T-cell (primary cell): ENCODE results near the gene DGKD. TPM values are rescaled to one million over a fixed set of nuclear protein-coding genes. Genes with fewer than 3 reads are reported as not detected.

Source experiments
- ATAC-seq, 4 experiments: fragments of 200-7000 bp in 3 of 4; fragments of 150-1000 bp in 1 of 4; cut with Tn5 transposase; replicated peaks in 1 of 4; 1 replicate in 3 of 4; 2 replicates in 1 of 4; pipeline ENCODE4 v1.10.0; 2021; ENCODE audit warnings: moderate library complexity in 3 of 4, mild to moderate bottlenecking in 2 of 4, moderate number of reproducible peaks in 1 of 4
- CTCF ChIA-PET, 2 donors: fragments of 300-600 bp; sonication (Branson Sonifier 250); formaldehyde crosslinking; loops; one replicate each; lab custom pipeline; 2022; ENCODE audit warnings: antibody characterized with exemption in 2 of 2; lab: Charles Lee
- POLR2A ChIA-PET, 2 donors: fragments of 300-600 bp; sonication (Branson Sonifier 250); formaldehyde crosslinking; loops; one replicate each; lab custom pipeline; 2022; ENCODE audit warnings: antibody characterized with exemption in 2 of 2; lab: Charles Lee
- DNase-seq, 35 experiments: peaks; one replicate each; pipeline versions ENCODE4 v3.0.0 to v3.0.0-alpha.2; 2013 to 2023
- H3K27ac ChIP-seq: one replicate; pipeline ENCODE4 v1.5.1; 2013; ENCODE audit warnings: low read length
- H3K27me3 ChIP-seq, 2 experiments: replicated peaks in 1 of 2; 1 replicate in 1 of 2; 2 replicates in 1 of 2; pipeline versions ENCODE4 v1.6.1 to v1.7.0; 2013; ENCODE audit warnings: low read length in 1 of 2, mixed read lengths in 1 of 2; ENCODE audit not compliant: control insufficient read depth in 2 of 2, insufficient read depth in 2 of 2; ENCODE audit errors: extremely low read depth in 1 of 2
- H3K36me3 ChIP-seq, 2 donors: 1 replicate in 1 of 2; 2 replicates in 1 of 2; pipeline versions ENCODE4 v1.6.1 to v1.7.0; 2013; ENCODE audit warnings: low read length in 1 of 2; ENCODE audit not compliant: control insufficient read depth in 2 of 2, insufficient read depth in 1 of 2; ENCODE audit errors: extremely low read depth in 1 of 2
- H3K4me1 ChIP-seq, 2 experiments: 1 replicate in 1 of 2; 2 replicates in 1 of 2; pipeline versions ENCODE4 v1.6.1 to v1.7.0; 2013; ENCODE audit warnings: low read length in 2 of 2, mixed read lengths in 1 of 2; ENCODE audit not compliant: insufficient read depth in 2 of 2, control insufficient read depth in 1 of 2; ENCODE audit errors: extremely low read depth in 1 of 2
- H3K4me3 ChIP-seq, 2 donors: 1 replicate in 1 of 2; 2 replicates in 1 of 2; pipeline versions ENCODE4 v1.5.1 to v1.7.0; 2013; ENCODE audit warnings: mild to moderate bottlenecking in 2 of 2, low read length in 1 of 2, moderate library complexity in 1 of 2; ENCODE audit not compliant: control insufficient read depth in 1 of 2; ENCODE audit errors: extremely low read depth in 1 of 2
- H3K9me3 ChIP-seq: 2 replicates; pipeline ENCODE4 v1.7.0; 2013
- H3K27ac Mint-ChIP-seq, 2 donors: one replicate each; pipeline ENCODE4 v1.8.0; 2020 to 2021; ENCODE audit warnings: mild to moderate bottlenecking in 2 of 2, mixed read lengths in 2 of 2
- H3K27me3 Mint-ChIP-seq, 2 donors: one replicate each; pipeline ENCODE4 v1.8.0; 2021 to 2022; ENCODE audit warnings: mixed read lengths in 2 of 2
- H3K36me3 Mint-ChIP-seq: one replicate; pipeline ENCODE4 v1.8.0; 2021; ENCODE audit warnings: mixed read lengths
- H3K4me1 Mint-ChIP-seq, 3 donors: one replicate each; pipeline ENCODE4 v1.8.0; 2020 to 2022; ENCODE audit warnings: mixed read lengths in 3 of 3, mild to moderate bottlenecking in 1 of 3
- H3K4me3 Mint-ChIP-seq, 3 donors: one replicate each; pipeline ENCODE4 v1.8.0; 2020 to 2022; ENCODE audit warnings: mild to moderate bottlenecking in 3 of 3, mixed read lengths in 3 of 3, moderate library complexity in 3 of 3
- H3K9me3 Mint-ChIP-seq, 3 donors: one replicate each; pipeline ENCODE4 v1.8.0; 2020 to 2022; ENCODE audit warnings: mixed read lengths in 3 of 3
- WGBS: methylation state at CpG from one replicate; pipeline ENCODE4 v1.1.5; 2013; ENCODE audit warnings: missing lambda C conversion rate; ENCODE audit not compliant: insufficient coverage; 5-methylcytosine and 5-hydroxymethylcytosine counted together
- total RNA-seq, 35 experiments: library from RNA in 6 of 35; stranded (reverse) in 6 of 35; fragments of 120-200 nt in 1 of 35; gene quantifications; one replicate each; pipeline versions ENCODE4 v1.2.1 to v1.2.4 and lab custom pipeline; 2013 to 2026

Gene DGKD
- total RNA-seq, 5 donors from 2014 or later (not counting 1 experiment from before 2014, with no cell fraction given), result 143 to 254 (median 163) TPM

DNA sequence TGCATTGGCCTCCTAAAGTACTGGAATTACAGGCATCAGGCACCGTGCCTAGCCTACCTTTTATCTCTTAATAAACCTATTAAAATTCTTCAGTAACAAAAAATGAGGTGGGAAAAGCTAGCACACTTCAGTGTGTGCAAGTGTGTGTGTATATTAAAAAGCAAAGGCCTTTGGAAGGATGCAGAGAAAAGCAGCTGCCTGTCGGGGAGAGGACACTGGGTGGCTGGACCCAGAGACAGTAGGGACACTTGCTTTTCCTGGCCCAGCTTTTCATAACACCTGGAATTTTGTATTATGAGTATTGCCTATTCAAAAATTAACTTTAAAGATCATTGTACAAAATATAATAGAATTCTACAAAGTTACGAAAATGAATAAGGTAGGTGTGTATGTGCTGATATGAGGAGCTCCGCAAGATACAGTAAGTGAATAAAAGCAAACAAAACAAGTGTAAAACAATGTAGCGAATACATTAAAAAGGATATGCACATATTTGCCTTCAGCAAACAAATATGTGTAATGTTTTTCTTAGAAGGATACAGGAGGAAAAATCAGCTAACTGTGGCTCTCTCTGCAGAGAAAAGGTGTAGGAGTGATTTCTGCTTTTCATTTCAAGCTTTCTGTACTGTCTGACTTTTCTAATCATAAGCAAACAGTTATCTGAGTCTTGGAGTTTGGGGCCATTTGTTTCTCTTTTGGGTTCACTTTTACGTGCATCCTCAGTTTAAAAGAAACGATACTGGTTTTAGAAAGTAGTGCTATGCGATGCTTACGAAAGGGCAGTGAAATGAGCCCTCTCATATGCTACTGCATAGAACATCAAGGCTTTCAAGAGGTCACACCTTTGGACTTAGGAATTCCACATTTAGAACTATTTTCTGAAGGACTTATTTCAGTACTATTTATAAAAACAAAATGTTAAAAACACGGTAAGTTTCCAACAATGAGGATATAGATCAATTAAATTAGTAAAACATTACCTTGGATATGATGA lies 141.5 kb downstream of the DGKD start:
- H3K9me3 ChIP-seq, result no peaks in the 10 kb centered on the region
- no peak overlapping the region for H3K4me3 ChIP-seq
- no peak overlapping the region for H3K4me3 Mint-ChIP-seq
- no peak for DNase-seq
- no peak overlapping the region for H3K27ac ChIP-seq
- H3K36me3 ChIP-seq, result peaks cover 0 to 34% of the 10 kb centered on the region in 2 donors
- H3K9me3 Mint-ChIP-seq, result no peaks in the 10 kb centered on the region
- H3K36me3 Mint-ChIP-seq, result peaks cover 61% of the 10 kb centered on the region
- CTCF ChIA-PET, result no interaction called here
- no peaks in the 10 kb centered on the region for H3K4me1 Mint-ChIP-seq
- 80% methylated on average over 1 of the region's 10 CpGs for WGBS
- no peaks in the 10 kb centered on the region for H3K4me1 ChIP-seq
- no peak overlapping the region for H3K27ac Mint-ChIP-seq
- no peaks in the 10 kb centered on the region for H3K27me3 ChIP-seq
- POLR2A ChIA-PET, result no interaction called here
- H3K27me3 Mint-ChIP-seq, result no peaks in the 10 kb centered on the region
- ATAC-seq, result no peak

DNA sequence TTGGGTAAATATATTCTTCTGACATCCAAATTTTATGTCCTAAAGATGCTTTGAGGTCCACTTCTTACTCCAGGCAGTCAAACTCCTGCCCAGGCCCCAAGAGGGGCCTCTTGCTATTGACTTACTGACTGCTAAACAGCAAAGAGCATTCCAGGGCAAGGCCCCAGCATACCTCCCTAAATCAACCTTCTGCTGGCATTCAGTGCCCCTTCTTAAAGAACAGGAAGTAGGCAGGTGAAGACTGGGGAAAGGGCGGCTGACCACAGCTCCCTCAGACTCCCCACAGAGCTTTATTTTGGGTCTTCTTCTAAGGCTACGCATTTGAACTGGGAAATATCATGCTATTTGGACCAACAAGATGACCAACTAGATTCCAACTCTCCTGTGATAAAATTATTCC lies 143.4 kb downstream of the DGKD start:
- Histone ChIP-seq H3K4me3 (no peak overlapping the region), H3K4me1 (no peaks in the 10 kb centered on the region), H3K36me3 (peaks cover 0 to 21% of the 10 kb centered on the region in 2 donors), H3K9me3 (no peaks in the 10 kb centered on the region), H3K27ac (no peak overlapping the region), H3K27me3 (no peaks in the 10 kb centered on the region)
- no peak overlapping the region for H3K27ac Mint-ChIP-seq
- ATAC-seq (no peak), DNase-seq (no peak)
- H3K4me1 Mint-ChIP-seq, result no peaks in the 10 kb centered on the region
- no peak overlapping the region for H3K4me3 Mint-ChIP-seq
- ChIA-PET CTCF (no interaction called here), POLR2A (no interaction called here)
- no CpG with 5 or more reads among the region's 2 CpGs for WGBS
- H3K36me3 Mint-ChIP-seq, result peaks cover 70% of the 10 kb centered on the region
- H3K27me3 Mint-ChIP-seq, result no peaks in the 10 kb centered on the region
- H3K9me3 Mint-ChIP-seq, result peaks cover 2 to 10% (median 8%) of the 10 kb centered on the region in 3 donors

DNA sequence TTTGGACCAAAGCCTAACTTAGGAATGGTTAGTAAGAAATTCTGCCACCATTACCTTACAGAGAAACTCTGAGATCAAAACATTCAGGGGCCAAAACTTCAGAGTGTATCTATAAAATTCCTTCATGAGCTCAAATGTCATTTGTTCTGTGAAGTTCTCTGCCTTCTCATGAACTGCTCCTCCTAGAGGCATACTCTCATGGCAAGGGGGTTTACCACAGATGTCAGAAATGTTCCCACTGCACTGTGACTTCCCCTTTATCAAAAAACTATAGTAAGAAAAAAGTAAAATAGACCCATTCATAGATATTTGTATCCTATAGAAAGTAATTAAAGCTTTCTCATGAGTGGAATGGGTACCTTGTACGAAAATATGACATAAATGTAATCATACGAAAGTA lies 143.8 kb downstream of the DGKD start:
- Mint-ChIP-seq H3K27ac (no peak overlapping the region), H3K36me3 (peaks cover 71% of the 10 kb centered on the region), H3K4me1 (no peaks in the 10 kb centered on the region), H3K4me3 (no peak overlapping the region), H3K9me3 (peaks cover 5 to 14% (median 10%) of the 10 kb centered on the region in 3 donors), H3K27me3 (no peaks in the 10 kb centered on the region)
- no peak overlapping the region for H3K27ac ChIP-seq
- no peaks in the 10 kb centered on the region for H3K27me3 ChIP-seq
- CTCF ChIA-PET, result no interaction called here
- POLR2A ChIA-PET, result no interaction called here
- ATAC-seq (no peak), DNase-seq (no peak)
- peaks cover 0 to 21% of the 10 kb centered on the region in 2 donors for H3K36me3 ChIP-seq
- H3K9me3 ChIP-seq, result peaks cover 3% of the 10 kb centered on the region
- no peaks in the 10 kb centered on the region for H3K4me1 ChIP-seq
- WGBS, result no CpG with 5 or more reads among the region's 2 CpGs
- no peak overlapping the region for H3K4me3 ChIP-seq

DNA sequence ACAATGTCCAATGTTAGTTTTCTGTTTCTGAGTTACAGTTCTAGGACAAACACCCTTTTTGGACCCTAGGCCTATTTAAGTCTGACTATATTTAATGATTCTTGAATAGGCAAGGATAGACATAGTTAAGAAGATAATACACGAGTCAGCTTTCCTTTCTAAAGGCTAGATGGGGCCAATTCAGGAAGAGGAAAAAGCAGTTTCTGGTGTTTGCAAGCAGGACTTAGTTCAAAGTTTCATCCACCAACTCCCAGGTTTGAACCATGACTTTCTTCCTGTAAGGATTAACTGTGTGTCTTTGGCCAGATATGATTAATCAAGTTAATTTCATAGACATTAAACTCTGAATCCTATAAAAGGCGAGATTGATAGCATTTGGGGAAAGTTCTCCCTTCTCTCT lies 145.6 kb downstream of the DGKD start:
- peaks cover 83% of the 10 kb centered on the region for H3K36me3 Mint-ChIP-seq
- CTCF ChIA-PET, result no interaction called here
- Histone ChIP-seq H3K4me1 (no peaks in the 10 kb centered on the region), H3K36me3 (peaks cover 0 to 17% of the 10 kb centered on the region in 2 donors), H3K27me3 (no peaks in the 10 kb centered on the region), H3K9me3 (peaks cover 11% of the 10 kb centered on the region), H3K4me3 (no peak overlapping the region), H3K27ac (no peak overlapping the region)
- peaks cover 13 to 31% (median 24%) of the 10 kb centered on the region in 3 donors for H3K9me3 Mint-ChIP-seq
- no peaks in the 10 kb centered on the region for H3K27me3 Mint-ChIP-seq
- ATAC-seq, result no peak
- no peak for DNase-seq
- H3K4me1 Mint-ChIP-seq, result no peaks in the 10 kb centered on the region
- H3K27ac Mint-ChIP-seq, result no peak overlapping the region
- H3K4me3 Mint-ChIP-seq, result no peak overlapping the region
- POLR2A ChIA-PET, result no interaction called here
- no CpG with 5 or more reads among the region's 2 CpGs for WGBS

DNA sequence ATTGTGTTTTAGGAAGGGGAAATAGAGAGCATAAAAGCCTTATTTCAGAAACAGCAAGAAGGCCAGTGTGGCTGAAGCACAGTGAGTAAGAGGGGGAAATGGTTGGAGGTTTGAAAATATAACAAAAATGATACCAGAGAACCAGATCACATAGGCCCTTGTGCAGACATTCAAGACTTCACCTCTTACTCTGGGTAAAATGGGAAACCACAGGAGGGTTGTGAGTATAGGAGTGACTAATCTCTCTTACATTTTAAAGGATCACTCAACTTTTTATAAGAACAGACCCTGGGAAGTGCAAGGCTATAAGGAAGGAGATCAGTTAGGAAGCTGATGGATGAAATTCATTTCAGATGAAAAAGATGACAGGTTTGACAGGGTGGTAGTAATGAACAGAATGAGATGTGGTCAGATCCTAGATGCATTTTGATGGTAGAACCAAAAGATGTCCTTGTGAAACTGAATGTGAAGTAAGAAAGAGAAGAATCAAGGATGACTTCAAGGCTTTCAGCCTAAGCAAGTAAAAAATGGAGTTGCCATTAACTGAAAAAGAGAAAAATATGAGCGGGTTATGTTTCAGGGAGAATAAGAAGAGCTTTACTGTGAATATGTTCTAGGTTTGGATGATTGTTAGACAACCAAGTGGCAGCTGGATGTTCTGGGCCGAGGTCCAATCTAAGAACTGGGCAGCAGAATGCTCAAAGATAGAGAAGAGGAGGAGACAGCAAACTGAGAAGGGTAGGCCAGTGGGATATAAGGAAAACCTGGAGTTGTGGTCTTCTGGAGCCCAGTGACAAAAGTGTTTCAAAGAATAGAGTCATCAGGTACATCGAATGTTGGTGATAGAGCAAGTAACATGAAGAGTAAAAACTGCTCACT lies 147.1 kb downstream of the DGKD start:
- 87% methylated on average over 3 of the region's 3 CpGs for WGBS
- Histone ChIP-seq H3K36me3 (peaks cover 0 to 13% of the 10 kb centered on the region in 2 donors), H3K9me3 (peaks cover 11% of the 10 kb centered on the region), H3K27me3 (no peaks in the 10 kb centered on the region), H3K27ac (no peak overlapping the region), H3K4me1 (no peaks in the 10 kb centered on the region), H3K4me3 (no peak overlapping the region)
- CTCF ChIA-PET, result no interaction called here
- DNase-seq, result no peak
- H3K4me1 Mint-ChIP-seq, result no peaks in the 10 kb centered on the region
- no peak overlapping the region for H3K4me3 Mint-ChIP-seq
- H3K27ac Mint-ChIP-seq, result no peak overlapping the region
- POLR2A ChIA-PET, result no interaction called here
- H3K36me3 Mint-ChIP-seq, result peaks cover 92% of the 10 kb centered on the region
- ATAC-seq, result no peak
- H3K27me3 Mint-ChIP-seq, result no peaks in the 10 kb centered on the region
- peaks cover 14 to 33% (median 26%) of the 10 kb centered on the region in 3 donors for H3K9me3 Mint-ChIP-seq

DNA sequence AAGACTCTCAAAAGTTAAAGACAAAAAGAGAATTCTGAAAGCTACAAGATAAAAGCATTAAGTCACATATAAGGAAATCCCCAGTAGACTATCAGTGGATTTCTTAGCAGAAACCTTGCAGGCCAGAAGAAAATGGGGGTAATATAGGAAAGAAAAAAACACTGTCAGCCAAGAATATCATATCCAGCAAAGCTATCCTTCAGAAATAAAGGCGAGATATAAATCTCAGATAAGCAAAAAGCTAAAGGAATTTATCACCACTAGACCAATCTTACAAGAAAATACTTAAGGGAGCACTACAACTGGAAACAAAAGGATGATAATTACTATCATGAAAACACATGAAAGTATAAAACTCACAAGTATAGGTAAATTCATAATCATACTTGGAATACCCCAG lies 149.2 kb downstream of the DGKD start:
- H3K4me3 ChIP-seq, result no peak overlapping the region
- H3K36me3 Mint-ChIP-seq, result peaks cover 86% of the 10 kb centered on the region
- H3K27ac Mint-ChIP-seq, result no peak overlapping the region
- H3K9me3 ChIP-seq, result peaks cover 11% of the 10 kb centered on the region
- peaks cover 0 to 7% of the 10 kb centered on the region in 2 donors for H3K36me3 ChIP-seq
- DNase-seq (no peak), ATAC-seq (no peak)
- CTCF ChIA-PET, result no interaction called here
- POLR2A ChIA-PET, result no interaction called here
- no peaks in the 10 kb centered on the region for H3K27me3 ChIP-seq
- no peaks in the 10 kb centered on the region for H3K4me1 ChIP-seq
- no peaks in the 10 kb centered on the region for H3K27me3 Mint-ChIP-seq
- H3K9me3 Mint-ChIP-seq, result peaks cover 14 to 33% (median 26%) of the 10 kb centered on the region in 3 donors
- no CpG with 5 or more reads among the region's 1 CpG for WGBS
- no peak overlapping the region for H3K4me3 Mint-ChIP-seq
- no peaks in the 10 kb centered on the region for H3K4me1 Mint-ChIP-seq
- no peak overlapping the region for H3K27ac ChIP-seq
